AG09319 (cell line): ENCODE results near the gene KLKB1.
"Not testable (repeated sequence)": the region's sequence is repeated elsewhere in the genome, so short reads cannot be mapped to it uniquely, and the experiment has no call there.

ENCODE experiments used
- DNase-seq: peaks from one replicate; pipeline ENCODE4 v3.0.0-alpha.2; 2010; ENCODE audit warnings: low read depth; ENCODE audit errors: extremely low read depth
- TF ChIP-seq, protein P1 (sequence below): IDR thresholded peaks from 2 replicates; pipeline ENCODE4 v1.5.1; 2011; ENCODE audit warnings: low read depth, mild to moderate bottlenecking, inconsistent platforms, low read length, moderate library complexity

The KLKB1 gene

DNA sequence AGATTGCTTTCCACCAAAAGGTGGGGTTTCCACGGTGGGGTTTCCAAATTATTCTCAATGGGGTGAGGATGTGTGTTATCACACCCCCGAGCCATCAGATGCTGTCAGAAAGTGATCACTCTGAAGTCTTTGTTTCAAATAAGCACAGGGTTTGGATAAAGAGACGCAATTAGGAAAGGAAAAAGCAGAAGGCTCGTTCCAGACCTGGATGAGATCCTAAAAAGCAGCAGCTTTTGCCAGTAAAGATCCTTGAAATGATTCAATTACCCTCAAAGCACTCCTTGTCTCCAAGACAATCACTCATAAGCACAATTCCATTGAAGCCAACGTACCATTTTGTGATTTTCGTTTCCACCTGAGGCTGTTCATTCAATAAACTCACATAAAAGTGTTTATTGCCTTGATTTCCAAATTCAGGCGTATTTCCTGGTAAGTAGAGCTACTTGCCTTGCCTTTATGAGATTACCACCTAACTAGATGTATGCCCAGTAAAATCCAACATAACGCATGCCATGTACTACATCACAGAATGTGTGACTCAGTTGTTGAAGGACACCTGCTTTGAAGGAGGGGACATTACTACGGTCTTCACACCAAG lies 43.9 kb downstream of the KLKB1 start:
- TF ChIP-seq, protein P1, sequence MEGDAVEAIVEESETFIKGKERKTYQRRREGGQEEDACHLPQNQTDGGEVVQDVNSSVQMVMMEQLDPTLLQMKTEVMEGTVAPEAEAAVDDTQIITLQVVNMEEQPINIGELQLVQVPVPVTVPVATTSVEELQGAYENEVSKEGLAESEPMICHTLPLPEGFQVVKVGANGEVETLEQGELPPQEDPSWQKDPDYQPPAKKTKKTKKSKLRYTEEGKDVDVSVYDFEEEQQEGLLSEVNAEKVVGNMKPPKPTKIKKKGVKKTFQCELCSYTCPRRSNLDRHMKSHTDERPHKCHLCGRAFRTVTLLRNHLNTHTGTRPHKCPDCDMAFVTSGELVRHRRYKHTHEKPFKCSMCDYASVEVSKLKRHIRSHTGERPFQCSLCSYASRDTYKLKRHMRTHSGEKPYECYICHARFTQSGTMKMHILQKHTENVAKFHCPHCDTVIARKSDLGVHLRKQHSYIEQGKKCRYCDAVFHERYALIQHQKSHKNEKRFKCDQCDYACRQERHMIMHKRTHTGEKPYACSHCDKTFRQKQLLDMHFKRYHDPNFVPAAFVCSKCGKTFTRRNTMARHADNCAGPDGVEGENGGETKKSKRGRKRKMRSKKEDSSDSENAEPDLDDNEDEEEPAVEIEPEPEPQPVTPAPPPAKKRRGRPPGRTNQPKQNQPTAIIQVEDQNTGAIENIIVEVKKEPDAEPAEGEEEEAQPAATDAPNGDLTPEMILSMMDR = no peak
- no peak for DNase-seq

DNA sequence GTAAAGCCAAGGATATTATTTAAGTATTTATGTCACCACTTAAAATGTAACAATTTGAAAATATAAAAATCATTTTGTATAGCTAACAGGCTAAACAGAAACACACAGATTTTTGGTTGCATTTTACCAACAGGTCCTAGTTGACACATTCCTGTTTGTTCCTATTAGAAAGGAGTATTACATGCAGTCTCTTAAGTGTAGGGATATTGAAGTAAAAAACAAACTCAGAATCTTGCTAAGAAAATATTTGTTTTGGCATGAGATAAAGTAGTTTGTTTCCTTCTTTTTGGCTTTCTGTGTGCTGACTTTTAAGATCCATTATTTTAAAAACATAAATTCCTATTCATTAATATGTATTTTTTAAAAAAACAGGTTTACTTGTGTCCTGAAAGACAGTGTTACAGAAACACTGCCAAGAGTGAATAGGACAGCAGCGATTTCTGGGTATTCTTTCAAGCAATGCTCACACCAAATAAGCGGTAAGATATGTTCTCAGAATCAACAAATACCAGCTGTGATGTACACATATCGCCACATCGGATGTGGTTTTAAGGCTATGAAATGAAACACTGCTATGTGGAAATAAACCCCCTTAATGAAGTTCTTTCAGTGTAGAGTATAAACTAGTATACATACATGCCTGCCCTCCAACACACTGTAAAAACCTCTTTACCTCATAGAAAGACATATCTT lies 45.5 kb downstream of the KLKB1 start:
- no peak for DNase-seq
- TF ChIP-seq, protein P1 = no peak

DNA sequence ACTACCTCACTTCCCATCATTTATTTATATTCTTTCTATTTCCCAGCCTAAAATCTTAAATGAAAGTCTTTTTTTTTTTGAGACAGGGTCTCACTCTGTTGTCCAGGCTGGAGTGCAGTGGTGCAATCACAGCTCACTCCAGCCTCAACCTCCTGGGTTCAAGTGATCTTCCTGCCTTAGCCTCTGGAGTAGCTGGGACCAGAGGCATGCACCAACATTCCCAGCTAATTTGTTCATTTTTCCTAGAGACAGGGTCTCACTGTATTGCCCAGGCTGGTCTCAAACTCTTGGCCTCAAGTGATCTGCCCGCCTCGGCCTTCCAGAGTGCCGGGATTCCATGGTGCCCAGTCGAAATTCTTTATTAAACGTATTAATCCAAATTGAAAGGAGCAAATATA lies 46.1 kb downstream of the KLKB1 start:
- DNase-seq = not testable (repeated sequence)

DNA sequence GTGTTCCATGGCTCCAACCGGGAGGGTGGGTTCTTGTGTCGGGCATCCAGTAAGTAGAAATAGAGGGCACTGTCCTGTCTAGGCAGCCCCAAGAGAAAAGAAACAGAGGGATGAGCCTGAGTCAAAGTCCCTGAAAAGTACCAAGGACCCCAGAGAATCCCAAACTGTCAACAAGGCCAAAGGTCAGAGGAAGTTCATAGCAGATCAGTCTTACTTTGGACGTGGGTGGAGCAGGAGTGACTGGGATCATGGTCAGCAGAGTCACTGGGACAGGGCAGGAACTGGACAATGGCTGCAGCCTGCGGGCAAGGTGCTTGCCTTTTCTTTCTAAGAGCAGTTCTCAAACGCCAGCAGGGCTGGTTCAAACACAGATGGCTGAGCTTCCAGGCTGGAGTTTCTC lies 56.0 kb downstream of the KLKB1 start:
- no peak for DNase-seq
- TF ChIP-seq, protein P1 = no peak

DNA sequence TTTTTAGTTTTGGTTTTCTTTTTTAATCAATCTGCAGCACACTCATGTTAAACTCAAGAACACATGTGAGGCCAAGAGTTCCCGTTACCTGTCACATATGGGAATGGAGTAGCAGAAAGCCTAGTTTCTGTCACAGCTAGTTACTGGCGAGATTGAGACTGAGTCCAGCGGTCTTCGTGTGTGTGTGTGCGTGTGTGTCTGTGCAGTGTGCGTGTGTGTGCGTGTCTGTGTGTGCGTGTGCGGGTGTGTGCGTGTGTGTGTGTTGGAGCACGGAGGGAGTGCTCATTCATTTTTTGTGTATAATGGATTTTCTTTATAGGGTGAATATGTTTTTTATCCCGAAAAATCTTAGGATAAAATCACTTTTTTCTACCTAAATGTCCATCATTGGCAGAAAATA lies 57.8 kb downstream of the KLKB1 start:
- TF ChIP-seq, protein P1 = no peak
- DNase-seq = no peak

DNA sequence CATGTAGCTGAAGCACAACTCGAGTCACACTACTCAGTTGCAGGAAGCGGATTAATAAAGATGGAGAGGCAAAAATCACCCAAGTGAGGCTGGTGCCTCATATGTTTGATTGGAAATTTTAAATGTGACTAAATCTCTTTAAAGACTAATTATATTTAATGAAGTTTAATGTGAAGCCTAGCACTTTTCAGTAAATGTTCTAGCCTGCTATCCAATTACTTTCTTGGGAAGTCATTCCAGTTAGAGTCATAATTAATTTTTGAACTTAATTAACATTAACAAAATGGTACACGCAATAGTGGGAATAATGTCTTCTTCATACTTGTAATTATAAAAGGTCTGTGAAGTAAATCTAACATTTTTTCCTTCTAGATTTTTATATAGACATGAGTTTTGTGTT lies 59.3 kb downstream of the KLKB1 start:
- TF ChIP-seq, protein P1 = no peak
- no peak for DNase-seq

DNA sequence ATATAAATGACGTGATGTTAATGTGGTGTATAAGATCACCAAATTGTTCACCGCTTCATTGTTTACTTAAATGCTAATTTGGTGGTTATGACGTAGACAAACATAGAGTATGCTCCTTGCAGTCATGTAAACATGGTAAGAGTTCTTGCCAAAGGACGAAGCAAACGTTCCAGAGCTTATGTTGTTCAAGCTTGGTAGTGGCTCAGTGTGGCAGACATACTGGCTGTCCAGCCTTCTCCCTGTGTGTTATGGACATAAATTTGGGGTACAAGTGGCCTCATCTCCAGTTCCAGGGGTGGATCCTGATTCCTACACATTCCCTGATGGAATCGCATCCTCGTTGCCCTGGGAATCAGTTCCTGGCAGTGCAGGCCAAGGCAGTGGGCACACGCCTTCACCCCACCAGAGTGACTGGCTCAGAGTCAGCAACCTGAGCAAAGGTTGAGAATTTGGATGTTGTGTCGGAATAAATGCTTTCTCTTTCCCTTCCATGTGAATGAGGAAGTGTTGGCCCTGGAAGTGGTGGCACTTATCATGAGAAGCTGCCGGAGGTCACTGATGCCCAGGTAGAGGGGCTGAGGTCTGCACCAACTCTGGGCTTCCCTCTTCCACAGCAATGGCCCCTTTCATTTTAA lies 64.1 kb downstream of the KLKB1 start:
- DNase-seq = no peak
- TF ChIP-seq, protein P1 = no peak
